Measurements from ENCODE around the gene HS1BP3.

Gene HS1BP3

DNA sequence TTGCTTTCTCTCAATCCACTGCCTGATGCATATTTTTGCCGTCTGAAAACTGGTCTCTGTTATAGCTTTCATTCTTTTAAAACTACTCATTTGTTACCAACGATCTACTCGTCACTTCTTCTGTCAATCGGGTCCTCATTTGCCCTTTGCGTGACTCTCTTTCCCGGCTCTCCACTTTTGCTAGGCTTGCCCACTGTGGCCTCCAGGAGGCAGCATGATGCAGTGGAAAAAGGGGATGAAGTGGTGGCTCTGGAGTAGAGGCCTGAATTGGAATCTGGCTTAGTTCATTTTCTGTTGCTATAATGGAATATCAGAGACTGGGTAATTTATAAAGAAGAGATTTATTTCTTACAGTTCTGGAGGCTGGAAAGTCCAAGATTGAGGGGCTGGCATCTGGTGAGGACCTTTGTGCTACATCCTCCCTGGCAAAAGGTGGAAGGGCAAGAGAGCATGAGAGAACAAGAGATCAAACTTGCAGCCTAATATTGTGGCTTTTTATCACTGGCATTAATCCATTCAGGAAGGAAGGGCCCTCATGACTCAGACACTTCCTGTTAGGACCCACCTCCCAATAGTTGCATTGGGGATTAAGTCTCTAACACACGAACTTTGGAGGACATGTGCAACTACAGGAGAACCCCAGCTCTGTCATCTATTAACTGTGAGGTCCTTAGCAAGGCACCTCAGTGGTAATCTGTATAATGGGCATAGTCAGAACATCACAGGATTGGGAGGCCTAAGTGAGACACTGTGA is 31.4 kb upstream of the HS1BP3 start:
- Histone ChIP-seq H3K9ac (ENCODE audit: low read depth, low read length) (no peak overlapping the region), H3K4me1 (ENCODE audit: control insufficient read depth, insufficient read depth, low read length) (no peaks in the 10 kb centered on the region), H3K27ac (ENCODE audit: low read depth, low read length) (no peak overlapping the region), H3K4me3 (ENCODE audit: low read depth, low read length) (no peak overlapping the region), H3K9me3 (ENCODE audit: control insufficient read depth, insufficient read depth, low read length) (no peaks in the 10 kb centered on the region), H3K36me3 (ENCODE audit: control insufficient read depth, insufficient read depth, low read length) (peaks cover 34% of the 10 kb centered on the region), H3K27me3 (ENCODE audit: control insufficient read depth, insufficient read depth, low read length) (no peaks in the 10 kb centered on the region)

DNA sequence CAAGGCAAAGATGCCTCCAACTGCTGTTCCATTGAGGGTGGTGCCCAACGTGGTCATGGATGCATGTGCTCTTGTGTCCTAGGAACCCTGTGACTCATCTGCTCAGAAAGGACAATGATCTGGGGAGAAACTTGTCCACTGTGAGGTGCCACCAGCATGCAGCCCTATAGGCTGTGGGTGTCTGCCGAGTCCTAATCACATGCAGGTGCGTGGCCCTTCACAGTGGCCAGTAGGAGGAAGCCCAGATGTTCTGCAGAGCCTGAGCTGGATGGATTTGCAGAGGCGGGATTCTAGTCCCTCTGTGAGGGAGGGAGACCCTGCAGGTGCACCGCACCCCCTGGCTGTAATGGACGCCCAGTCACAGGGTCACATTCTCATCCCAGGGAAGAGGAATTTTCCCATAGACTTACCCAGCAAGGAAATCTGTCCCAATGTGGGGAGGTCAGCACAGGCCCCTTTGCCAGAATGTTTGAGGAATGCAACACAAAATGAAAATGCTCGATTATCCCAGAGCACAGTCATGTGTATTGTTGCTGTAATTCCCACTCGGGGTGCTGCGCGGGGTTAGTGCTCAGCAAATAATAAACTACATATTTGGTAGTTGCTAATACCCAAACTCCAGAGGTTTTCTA is 30.0 kb upstream of the HS1BP3 start:
- H3K9ac ChIP-seq (ENCODE audit: low read depth, low read length): no peak overlapping the region
- H3K27ac ChIP-seq (ENCODE audit: low read depth, low read length): no peak overlapping the region
- H3K4me1 ChIP-seq (ENCODE audit: control insufficient read depth, insufficient read depth, low read length): no peaks in the 10 kb centered on the region; the same call in 1 of the 2 replicates
- H3K4me3 ChIP-seq (ENCODE audit: low read depth, low read length): no peak overlapping the region
- 0 out of 2 replicates have a peak, but pooled peaks cover 6% of the 10 kb centered on the region for H3K27me3 ChIP-seq (ENCODE audit: control insufficient read depth, insufficient read depth, low read length)
- peaks cover 20% of the 10 kb centered on the region for H3K36me3 ChIP-seq (ENCODE audit: control insufficient read depth, insufficient read depth, low read length)
- no peaks in the 10 kb centered on the region for H3K9me3 ChIP-seq (ENCODE audit: control insufficient read depth, insufficient read depth, low read length)

DNA sequence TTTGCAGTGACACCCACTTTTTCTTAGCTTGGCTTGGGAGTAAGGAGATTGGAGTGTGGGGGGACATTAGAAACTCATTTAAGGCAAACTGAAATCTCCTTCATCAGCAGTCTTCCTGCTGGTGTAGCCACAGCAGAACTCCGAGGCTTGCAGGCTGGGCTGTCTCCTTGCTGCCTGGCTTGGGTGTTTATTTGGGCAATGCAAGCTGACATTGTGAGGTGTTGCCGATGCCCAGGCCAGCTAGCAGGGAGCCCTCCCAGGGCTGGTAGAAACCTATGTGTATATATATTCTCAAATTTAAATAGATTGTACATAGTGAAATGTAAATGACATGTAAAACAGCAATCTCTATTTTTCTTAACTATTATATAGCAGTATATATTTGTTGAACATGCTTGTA is 27.9 kb upstream of the HS1BP3 start:
- H3K4me1 ChIP-seq (ENCODE audit: control insufficient read depth, insufficient read depth, low read length): peaks cover 11% of the 10 kb centered on the region
- H3K4me3 ChIP-seq (ENCODE audit: low read depth, low read length): no peak overlapping the region
- H3K27me3 ChIP-seq (ENCODE audit: control insufficient read depth, insufficient read depth, low read length): peaks cover 27% of the 10 kb centered on the region
- H3K36me3 ChIP-seq (ENCODE audit: control insufficient read depth, insufficient read depth, low read length): peaks cover 7% of the 10 kb centered on the region; the same call in 1 of the 2 replicates
- H3K9me3 ChIP-seq (ENCODE audit: control insufficient read depth, insufficient read depth, low read length): no peaks in the 10 kb centered on the region
- no peak overlapping the region for H3K27ac ChIP-seq (ENCODE audit: low read depth, low read length)
- H3K9ac ChIP-seq (ENCODE audit: low read depth, low read length): no peak overlapping the region

DNA sequence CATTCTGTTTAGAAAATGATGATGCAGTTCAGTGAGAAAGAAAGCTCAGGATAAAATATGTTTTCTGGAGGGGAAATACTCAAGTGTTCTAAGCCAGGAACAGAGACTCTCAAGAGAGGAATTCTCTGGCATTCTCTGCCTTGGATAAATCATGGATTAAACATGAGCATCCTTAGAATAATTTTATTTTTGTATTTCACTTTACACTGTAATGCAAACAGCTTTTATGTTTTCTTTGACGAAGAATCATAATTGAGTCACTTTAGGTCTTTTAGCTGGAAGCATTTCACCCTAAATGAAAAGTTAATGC is 27.1 kb upstream of the HS1BP3 start:
- Histone ChIP-seq H3K9me3 (ENCODE audit: control insufficient read depth, insufficient read depth, low read length) (no peaks in the 10 kb centered on the region), H3K4me3 (ENCODE audit: low read depth, low read length) (no peak overlapping the region), H3K27ac (ENCODE audit: low read depth, low read length) (no peak overlapping the region), H3K9ac (ENCODE audit: low read depth, low read length) (no peak overlapping the region), H3K36me3 (ENCODE audit: control insufficient read depth, insufficient read depth, low read length) (peaks cover 5% of the 10 kb centered on the region; the same call in 1 of the 2 replicates), H3K27me3 (ENCODE audit: control insufficient read depth, insufficient read depth, low read length) (peaks cover 34% of the 10 kb centered on the region), H3K4me1 (ENCODE audit: control insufficient read depth, insufficient read depth, low read length) (peaks cover 17% of the 10 kb centered on the region)

DNA sequence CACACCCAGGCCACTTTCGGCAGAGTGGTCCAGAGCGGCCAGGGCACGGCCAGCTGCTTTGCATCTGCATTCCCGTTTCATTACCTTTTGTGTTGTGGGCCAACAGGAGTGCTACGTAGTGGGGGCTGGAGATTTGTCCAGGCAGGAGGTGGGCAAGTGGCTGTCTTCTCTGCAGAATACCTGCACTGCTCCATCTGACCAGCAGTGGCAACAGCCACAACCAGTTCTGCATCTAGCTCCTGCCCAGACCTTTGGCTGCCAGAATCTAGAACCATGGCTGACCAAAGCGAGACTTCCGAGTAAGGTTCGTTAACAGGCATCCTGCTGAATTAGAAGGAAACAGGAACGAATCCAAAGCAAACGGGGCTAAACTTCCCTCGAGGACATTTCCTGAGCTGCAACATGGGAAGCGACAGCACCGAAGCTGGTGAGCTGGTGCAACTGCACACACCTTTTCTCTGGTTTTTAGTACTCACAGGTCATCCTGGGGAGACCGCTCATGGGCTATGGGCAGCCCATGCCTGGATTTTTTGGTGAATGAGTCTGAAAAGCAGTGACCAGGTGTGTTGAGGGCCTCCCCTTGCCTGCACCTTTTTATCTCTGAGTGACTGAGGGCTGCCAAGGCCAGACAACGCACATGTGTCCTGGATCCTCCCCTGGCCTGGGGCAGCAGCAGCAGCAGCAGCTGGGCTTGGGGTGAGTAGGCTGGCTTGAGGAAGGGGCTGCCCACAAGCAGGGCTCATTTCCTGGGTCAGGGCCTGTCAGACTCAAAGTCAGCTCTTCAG is 26.6 kb upstream of the HS1BP3 start:
- Histone ChIP-seq H3K27ac (ENCODE audit: low read depth, low read length) (no peak overlapping the region), H3K4me1 (ENCODE audit: control insufficient read depth, insufficient read depth, low read length) (peaks cover 22% of the 10 kb centered on the region), H3K27me3 (ENCODE audit: control insufficient read depth, insufficient read depth, low read length) (peaks cover 40% of the 10 kb centered on the region), H3K36me3 (ENCODE audit: control insufficient read depth, insufficient read depth, low read length) (no peaks in the 10 kb centered on the region; the same call in 1 of the 2 replicates), H3K9me3 (ENCODE audit: control insufficient read depth, insufficient read depth, low read length) (no peaks in the 10 kb centered on the region), H3K4me3 (ENCODE audit: low read depth, low read length) (no peak overlapping the region), H3K9ac (ENCODE audit: low read depth, low read length) (no peak overlapping the region)

DNA sequence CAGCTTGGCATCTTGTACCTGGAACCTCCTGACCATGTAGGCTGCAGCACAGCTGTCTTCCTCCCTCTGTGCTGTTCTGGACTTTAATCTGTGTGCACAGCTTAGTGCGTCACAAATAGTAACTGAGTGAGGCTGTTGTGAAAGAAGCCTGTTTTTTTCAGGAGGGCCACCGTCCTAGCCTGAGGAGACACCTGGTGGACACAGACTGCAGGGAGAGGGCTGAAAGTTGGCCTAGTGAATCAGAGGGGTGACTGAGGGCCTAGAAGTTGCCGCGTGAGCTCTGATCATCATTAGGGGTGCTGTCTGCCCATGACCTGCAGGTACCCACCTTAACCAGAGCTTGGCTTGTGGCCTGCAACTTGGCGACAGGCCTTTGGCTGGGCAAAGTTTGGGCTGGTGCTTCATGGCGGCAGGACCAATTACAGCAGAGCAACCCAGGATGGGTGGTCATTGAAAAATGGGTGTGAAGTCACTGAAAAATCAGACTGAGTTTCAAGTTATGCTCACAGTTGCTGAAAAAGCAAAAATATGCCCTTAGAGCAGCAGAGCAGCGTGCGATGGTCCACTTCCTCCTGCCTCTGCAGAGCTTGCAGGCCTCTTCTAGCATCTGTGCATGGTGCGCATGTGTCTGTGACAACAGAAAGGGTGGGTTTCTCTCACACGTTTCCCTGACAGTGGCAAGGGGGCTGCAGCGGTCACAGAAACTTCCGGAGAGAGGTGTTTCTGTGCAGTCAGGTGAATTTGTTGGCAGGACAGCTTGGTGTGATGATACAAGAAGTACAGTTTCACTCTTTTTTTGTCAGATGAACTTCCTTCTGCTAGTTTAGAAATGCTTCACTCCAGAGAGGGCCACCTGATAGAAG is 25.7 kb upstream of the HS1BP3 start:
- Histone ChIP-seq H3K27ac (ENCODE audit: low read depth, low read length) (no peak overlapping the region), H3K27me3 (ENCODE audit: control insufficient read depth, insufficient read depth, low read length) (peaks cover 49% of the 10 kb centered on the region), H3K9ac (ENCODE audit: low read depth, low read length) (no peak overlapping the region), H3K4me3 (ENCODE audit: low read depth, low read length) (no peak overlapping the region), H3K36me3 (ENCODE audit: control insufficient read depth, insufficient read depth, low read length) (no peaks in the 10 kb centered on the region; the same call in 1 of the 2 replicates), H3K4me1 (ENCODE audit: control insufficient read depth, insufficient read depth, low read length) (peaks cover 27% of the 10 kb centered on the region), H3K9me3 (ENCODE audit: control insufficient read depth, insufficient read depth, low read length) (no peaks in the 10 kb centered on the region)

DNA sequence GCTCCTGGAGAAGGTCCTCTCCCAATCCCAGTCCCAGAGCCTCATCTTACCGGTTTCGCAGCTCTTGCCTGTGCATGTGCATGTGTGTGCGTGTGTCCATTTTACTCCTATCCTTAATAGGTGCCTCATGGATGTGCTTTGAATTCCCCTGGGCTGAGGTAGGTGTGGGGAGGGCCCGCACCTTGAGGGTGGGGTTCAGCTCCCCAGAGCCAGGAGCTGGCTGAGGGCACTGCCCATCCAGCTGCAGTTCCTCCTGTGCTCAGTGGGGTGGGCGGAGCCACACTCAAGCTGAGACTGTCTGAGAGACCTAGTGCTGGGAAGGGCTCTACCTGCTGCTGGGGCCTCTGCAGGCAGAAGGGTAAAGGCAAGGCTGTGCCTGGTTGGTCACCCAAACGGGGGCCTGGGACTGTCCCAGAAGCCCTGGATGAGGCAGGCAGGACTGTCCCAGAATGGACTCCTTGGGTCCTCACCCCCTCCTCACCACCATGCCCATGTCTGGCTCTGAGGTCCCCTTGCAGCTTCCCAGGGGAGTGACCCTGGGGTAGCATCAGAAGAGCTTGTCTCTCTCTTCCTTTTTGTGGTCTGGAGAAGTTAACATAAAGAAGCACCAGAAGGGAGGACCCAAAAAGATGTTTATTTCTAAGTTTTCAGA is 24.9 kb upstream of the HS1BP3 start:
- H3K27ac ChIP-seq (ENCODE audit: low read depth, low read length): no peak overlapping the region
- no peak overlapping the region for H3K4me3 ChIP-seq (ENCODE audit: low read depth, low read length)
- no peaks in the 10 kb centered on the region for H3K36me3 ChIP-seq (ENCODE audit: control insufficient read depth, insufficient read depth, low read length)
- H3K9me3 ChIP-seq (ENCODE audit: control insufficient read depth, insufficient read depth, low read length): no peaks in the 10 kb centered on the region
- peaks cover 31% of the 10 kb centered on the region for H3K4me1 ChIP-seq (ENCODE audit: control insufficient read depth, insufficient read depth, low read length)
- H3K27me3 ChIP-seq (ENCODE audit: control insufficient read depth, insufficient read depth, low read length): peaks cover 56% of the 10 kb centered on the region
- H3K9ac ChIP-seq (ENCODE audit: low read depth, low read length): no peak overlapping the region

DNA sequence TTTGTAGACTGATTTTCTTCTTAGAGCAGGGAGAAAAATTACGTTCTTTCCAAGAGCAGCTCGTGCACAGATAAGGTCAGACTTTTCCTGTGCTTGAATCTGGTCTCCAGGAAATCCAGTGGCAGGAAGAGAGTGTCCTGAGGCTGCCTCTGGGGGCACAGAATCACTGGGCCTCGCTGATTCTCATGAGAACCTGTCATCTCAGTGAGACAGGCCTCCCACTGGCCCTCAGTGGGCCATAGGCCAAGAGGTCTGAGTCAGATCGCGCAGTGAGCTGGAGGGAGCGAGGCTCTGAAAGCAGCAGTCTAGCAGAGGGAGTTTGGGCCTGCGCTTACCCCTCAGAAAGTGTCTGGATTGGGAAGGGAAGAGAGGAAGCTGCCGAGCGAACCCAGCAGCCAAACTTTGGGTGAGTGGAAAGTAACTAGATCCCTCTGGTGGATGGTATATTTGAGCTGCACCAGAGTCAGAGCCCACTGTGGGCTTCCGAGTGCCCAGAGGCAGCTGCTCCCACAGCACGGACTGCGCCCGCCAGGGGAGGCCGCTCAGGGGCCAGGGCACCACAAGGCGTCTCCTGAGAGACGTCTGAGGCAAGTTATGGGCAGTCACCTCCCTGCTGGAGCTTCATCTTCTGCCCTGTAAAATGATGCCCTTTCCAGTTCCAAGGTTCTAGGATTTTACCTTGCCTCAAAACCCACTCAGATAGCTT is 24.2 kb upstream of the HS1BP3 start:
- H3K9me3 ChIP-seq (ENCODE audit: control insufficient read depth, insufficient read depth, low read length): no peaks in the 10 kb centered on the region
- no peak overlapping the region for H3K9ac ChIP-seq (ENCODE audit: low read depth, low read length)
- no peak overlapping the region for H3K4me3 ChIP-seq (ENCODE audit: low read depth, low read length)
- peaks cover 31% of the 10 kb centered on the region for H3K4me1 ChIP-seq (ENCODE audit: control insufficient read depth, insufficient read depth, low read length)
- H3K27me3 ChIP-seq (ENCODE audit: control insufficient read depth, insufficient read depth, low read length): peaks cover 63% of the 10 kb centered on the region
- H3K36me3 ChIP-seq (ENCODE audit: control insufficient read depth, insufficient read depth, low read length): no peaks in the 10 kb centered on the region
- no peak overlapping the region for H3K27ac ChIP-seq (ENCODE audit: low read depth, low read length)

DNA sequence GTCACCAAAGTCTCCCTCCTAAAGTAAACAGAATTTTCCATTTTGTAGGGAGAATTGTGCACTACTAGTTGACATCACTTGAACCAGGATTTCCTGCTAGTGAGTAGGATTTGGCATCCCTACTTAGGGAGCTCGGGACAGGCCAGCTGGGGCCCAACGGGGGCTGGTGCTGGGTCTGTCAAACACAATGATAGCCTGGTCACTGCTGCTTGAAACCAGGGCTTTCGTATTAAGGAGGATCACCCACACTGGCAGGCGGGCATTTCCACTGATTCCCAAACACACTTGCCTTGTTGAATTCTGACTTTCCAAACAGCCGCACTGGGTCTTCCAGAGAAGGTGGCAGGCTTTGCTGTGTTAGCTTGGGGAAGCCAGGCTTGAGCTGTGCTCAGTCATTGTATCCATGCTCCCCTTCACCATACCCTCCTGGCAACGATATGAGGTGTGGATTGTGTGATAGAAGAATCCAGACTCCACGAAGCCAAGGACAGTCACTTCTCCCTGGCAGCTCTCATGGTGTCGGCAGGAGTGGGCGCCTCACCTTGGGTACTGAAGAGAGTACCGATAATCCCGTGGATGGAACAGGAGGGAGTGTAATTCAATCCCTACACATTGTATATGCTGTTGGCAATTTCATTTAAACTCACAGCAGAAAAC is 23.5 kb upstream of the HS1BP3 start:
- no peak overlapping the region for H3K9ac ChIP-seq (ENCODE audit: low read depth, low read length)

More for the DNA sequence above, 23.5 kb upstream of the HS1BP3 start:
- no peaks in the 10 kb centered on the region for H3K36me3 ChIP-seq (ENCODE audit: control insufficient read depth, insufficient read depth, low read length)
- H3K9me3 ChIP-seq (ENCODE audit: control insufficient read depth, insufficient read depth, low read length): no peaks in the 10 kb centered on the region
- peaks cover 36% of the 10 kb centered on the region for H3K4me1 ChIP-seq (ENCODE audit: control insufficient read depth, insufficient read depth, low read length)
- H3K4me3 ChIP-seq (ENCODE audit: low read depth, low read length): no peak overlapping the region
- H3K27me3 ChIP-seq (ENCODE audit: control insufficient read depth, insufficient read depth, low read length): peaks cover 70% of the 10 kb centered on the region
- H3K27ac ChIP-seq (ENCODE audit: low read depth, low read length): no peak overlapping the region

Data from HUES48 (cell line).